Cardiac fibroblast (primary cell): ENCODE data around the gene PLXDC1.
"Not testable (repeated sequence)": the region's sequence is repeated elsewhere in the genome, so short reads cannot be mapped to it uniquely, and the experiment has no call there.

ENCODE experiments used
- DNase-seq, 2 donors: peaks; one replicate each; pipeline versions ENCODE4 v3.0.0 to v3.0.0-alpha.2; 2010; ENCODE audit warnings: low read depth in 2 of 2
- H3K4me3 ChIP-seq, 2 donors: replicated peaks in 1 of 2; 1 replicate in 1 of 2; 2 replicates in 1 of 2; pipeline ENCODE4 v1.5.1; 2011; ENCODE audit warnings: low read depth in 2 of 2, low read length in 2 of 2, mild to moderate bottlenecking in 2 of 2, moderate library complexity in 1 of 2
- TF ChIP-seq, protein P1 (sequence below): IDR thresholded peaks from one replicate; pipeline ENCODE4 v1.5.1; 2011; ENCODE audit warnings: low read depth, mild to moderate bottlenecking, low read length, inconsistent platforms

Gene PLXDC1

DNA sequence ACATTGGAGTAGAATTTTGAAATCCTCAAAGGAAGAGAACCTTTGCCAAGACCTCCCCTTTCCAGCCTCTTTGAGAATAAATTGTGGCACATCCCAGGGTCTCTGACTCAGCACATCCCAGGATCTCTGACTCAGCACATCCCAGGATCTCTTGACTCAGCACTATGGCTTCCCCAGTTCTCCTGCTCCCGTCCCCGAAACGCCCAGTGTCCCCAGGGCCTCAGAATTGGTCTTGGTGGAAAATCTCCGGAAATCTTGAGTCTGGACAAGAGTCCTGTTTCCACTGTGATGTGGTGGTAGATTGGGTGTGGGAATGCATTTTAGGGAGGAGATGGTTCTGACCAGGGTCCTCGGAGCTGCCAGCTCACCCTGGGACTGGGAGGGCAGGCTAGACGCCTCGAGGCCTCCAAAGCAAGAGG is 19.2 kb downstream of the PLXDC1 start:
- TF ChIP-seq, protein P1, sequence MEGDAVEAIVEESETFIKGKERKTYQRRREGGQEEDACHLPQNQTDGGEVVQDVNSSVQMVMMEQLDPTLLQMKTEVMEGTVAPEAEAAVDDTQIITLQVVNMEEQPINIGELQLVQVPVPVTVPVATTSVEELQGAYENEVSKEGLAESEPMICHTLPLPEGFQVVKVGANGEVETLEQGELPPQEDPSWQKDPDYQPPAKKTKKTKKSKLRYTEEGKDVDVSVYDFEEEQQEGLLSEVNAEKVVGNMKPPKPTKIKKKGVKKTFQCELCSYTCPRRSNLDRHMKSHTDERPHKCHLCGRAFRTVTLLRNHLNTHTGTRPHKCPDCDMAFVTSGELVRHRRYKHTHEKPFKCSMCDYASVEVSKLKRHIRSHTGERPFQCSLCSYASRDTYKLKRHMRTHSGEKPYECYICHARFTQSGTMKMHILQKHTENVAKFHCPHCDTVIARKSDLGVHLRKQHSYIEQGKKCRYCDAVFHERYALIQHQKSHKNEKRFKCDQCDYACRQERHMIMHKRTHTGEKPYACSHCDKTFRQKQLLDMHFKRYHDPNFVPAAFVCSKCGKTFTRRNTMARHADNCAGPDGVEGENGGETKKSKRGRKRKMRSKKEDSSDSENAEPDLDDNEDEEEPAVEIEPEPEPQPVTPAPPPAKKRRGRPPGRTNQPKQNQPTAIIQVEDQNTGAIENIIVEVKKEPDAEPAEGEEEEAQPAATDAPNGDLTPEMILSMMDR: no peak
- peak; percentile 84 to 87 for DNase-seq

DNA sequence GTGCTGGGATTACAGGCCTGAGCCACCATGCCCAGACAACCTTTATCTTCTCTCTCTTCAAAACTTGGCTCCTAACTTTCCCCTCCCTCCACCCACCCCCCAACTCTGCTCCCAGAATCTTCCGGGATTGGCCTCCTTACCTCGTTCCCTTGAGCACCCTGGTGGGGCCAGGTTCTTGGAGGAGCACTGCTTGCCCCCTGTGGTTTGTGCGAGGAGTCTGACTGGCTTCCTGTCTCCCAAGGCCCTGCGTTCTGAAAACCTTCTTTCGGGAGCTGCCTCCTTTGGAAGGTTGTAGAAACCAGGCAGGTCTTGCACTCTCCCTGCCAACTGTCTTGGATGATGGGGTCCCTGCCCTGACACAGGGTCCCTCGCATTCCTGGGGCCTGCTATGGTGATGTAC is 19.8 kb downstream of the PLXDC1 start:
- DNase-seq: peak in 1 of 2 donors; percentile 11

More for the DNA sequence above, 19.2 kb downstream of the PLXDC1 start:
- H3K4me3 ChIP-seq: no peak overlapping the region

DNA sequence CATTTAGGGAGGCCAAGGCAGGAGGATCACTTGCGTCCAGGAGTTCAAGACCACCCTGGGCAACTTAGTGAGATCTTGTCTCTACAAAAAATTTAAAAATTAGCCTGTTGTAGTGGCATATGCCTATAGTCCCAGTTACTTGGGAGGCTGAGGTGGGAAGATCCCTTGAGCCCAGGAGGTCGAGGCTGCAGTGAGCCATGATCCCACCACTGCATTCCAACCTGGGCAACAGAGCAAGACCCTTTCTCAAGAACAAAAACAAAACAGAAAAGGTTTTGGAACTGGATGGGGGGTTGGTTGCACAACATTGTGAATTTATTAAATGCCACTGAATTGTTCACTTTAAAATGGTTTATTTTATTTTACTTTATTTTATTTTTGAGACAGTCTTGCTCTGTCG is 21.2 kb downstream of the PLXDC1 start:
- TF ChIP-seq, protein P1: no peak
- H3K4me3 ChIP-seq: no peak overlapping the region
- no peak for DNase-seq

More for the DNA sequence above, 19.8 kb downstream of the PLXDC1 start:
- no peak overlapping the region for H3K4me3 ChIP-seq
- TF ChIP-seq, protein P1: no peak

DNA sequence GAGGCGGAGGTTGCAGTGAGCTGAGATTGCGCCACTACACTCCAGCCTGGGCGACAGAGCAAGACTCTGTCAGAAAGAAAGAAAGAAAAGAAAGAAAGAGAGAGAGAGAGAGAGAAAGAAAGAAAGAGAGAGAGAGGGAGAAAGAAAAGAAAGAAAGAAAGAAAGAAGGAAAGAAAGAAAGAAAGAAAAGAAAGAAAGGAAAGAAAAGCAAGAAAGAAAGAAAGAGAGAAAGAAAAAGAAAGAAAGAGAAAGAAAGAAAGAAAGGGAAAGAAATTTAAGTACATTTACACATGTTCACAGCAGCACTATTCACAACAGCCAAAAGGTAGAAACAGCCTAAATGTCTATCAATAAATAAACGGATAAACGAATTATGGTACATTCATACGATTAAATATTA is 21.9 kb downstream of the PLXDC1 start:
- not testable (repeated sequence) for DNase-seq, H3K4me3 ChIP-seq

DNA sequence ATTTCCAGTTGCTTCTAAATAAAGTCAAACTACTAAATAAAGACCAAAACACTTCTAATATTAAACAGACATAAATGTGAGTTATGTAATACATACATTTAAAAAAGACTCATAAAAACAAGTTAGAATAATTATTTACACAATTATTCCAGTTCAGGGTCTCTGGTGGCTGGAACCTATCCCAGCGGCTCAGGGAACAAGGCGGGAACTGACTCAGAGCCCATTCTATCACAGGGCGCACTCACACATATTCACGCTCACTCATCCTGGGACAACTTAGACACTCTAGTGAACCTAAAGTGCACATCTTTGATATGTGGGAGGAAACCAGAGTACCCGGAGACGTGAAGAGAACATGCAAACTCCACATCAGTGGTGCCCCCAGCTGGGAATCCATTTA is 25.0 kb downstream of the PLXDC1 start:
- H3K4me3 ChIP-seq: no peak overlapping the region
- TF ChIP-seq, protein P1: no peak
- no peak for DNase-seq

DNA sequence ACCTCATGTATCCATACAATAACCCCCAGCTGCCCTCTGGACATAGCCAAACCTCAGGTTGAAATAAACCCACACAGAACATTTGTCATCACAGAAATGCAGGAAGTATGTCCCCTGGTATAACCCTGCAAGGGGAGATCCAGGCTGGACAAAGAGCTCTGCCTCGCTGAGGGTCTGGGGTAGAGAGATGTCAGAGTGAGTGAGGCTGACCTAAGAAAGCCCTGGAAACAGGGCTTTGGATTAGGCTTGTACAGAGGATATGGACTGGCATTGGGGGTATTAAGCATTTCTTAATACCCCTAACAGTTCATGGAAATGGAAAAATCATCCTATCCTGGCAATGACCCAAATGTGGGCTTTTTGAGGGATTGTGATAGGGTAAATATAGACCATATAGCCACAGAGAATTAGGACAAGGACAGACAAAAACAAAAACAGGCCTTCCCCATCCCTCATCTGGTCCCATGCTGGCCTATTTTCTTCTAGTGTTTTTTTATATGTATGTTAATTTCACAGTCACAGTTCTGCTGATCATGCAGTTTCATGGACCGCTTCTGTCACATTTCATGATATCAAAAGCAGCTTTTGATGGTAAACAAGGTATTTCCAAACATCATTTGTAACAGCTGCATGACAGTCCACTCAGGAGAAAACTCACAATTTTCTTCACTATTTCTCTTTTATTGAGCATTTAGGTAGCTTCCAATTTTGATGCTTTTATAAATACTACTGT is 26.1 kb downstream of the PLXDC1 start:
- no peak for DNase-seq
- H3K4me3 ChIP-seq: no peak overlapping the region
- TF ChIP-seq, protein P1: no peak

DNA sequence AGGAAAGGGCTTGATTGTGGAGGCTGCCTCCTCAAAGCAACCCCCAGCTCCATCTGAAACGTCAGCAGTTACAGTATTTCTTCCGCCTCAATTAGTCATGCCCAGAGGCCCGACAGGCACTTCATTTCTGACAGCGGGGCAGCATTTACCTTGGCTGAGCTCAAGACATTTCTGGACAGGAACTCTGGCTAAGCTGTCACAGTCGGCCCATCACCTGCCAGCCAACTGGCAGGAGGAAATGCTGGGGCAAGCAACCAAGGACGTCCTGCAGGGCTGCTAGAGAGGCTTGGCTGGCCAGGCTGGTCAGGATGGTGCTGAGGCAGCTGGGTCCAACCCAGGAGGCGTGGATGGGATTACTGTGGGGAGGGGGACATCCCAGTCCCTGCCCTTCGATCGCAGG is 27.8 kb downstream of the PLXDC1 start:
- no peak overlapping the region for H3K4me3 ChIP-seq
- no peak for DNase-seq
- TF ChIP-seq, protein P1: no peak
